ENCODE results near the gene PATZ1.
A peak's percentile ranks its signal among the peaks of the same experiment; 100 is the strongest.
"Not testable (repeated sequence)": the region's sequence is repeated elsewhere in the genome, so short reads cannot be mapped to it uniquely, and the experiment has no call there.

The PATZ1 gene

DNA sequence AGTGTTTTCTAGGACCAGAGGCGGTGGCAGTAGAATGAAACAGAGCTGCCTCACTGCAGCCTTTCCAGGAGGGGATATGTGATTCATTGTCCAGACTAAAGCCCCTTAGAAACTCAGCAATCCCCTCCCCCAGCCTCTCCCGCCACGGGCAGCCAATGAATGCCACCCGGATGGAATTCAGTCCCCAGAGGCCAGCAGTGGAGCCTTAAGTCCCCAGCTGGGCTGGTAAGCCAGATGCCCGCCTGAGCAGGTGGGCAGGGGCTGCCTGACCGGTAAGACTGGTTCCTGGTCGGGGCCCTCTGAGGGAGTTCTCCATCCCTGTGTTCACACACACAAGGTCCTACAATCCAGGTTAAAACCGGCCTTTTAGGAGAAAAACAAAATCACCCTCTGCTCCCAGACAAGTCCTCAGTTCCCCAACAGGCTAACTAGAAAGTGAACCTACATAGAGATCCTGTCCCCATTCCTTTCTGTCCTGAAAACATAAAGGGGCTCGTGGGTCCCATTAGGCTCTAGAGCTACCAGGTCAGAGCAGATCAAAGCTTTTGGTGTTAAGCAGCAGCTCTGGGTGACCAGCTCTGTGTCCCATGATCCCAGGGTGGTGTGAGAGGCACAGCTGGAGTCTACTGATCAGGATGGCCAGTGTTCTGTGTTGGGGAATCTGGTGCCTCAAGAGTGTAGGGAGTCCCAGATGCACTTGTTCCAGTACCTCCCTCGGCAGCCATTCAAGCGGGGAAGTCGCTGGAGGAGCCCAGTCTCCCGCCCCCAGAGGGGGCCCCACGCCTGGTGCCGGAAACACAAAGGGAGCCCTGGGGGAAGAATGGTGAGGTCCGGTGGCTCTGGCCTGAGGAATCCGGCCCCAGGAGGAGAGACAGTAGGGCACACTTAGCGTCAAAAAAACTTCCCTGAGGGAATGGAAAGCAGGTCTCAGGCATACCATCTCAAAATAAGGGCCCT lies 2.6 kb downstream of the PATZ1 start:
- DNase-seq (ENCODE audit: low read depth in 3 of 3), result no peak

DNA sequence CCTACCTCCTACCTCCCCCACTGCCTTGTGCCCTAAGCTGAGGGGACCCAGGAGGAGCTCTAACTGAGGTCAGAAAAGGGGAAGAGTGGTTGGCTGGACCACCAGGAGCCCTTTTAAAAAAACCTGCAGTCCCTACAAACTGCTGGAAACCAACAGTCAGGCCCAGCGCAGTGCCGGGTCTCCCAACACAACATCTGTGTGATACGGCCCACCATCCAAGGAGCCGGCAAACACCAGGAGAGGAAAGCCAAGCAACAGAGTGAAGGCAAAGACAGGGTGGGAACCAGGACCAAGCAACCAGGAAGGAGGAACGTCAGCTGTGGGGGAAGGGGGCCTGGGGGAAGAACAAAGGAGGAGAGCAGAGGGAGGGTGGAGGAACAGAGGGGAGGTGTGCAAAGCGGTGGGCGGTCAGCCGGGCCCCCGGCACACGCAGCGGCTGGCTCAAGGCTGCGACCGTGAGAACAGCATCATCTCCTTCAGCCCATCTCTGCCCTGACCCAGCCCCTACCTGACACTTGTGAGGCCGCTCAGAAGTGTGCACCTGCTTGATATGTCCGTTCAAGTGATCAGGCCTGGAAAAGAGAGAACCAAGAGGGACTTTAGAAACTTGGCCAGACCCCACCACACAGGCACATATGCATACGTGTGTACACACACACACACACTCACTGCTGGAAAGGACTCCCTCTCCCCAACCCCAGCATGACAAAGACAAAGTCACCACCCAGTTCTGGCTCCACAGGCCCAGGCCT lies 3.6 kb downstream of the PATZ1 start:
- no peak for DNase-seq (ENCODE audit: low read depth in 3 of 3)

DNA sequence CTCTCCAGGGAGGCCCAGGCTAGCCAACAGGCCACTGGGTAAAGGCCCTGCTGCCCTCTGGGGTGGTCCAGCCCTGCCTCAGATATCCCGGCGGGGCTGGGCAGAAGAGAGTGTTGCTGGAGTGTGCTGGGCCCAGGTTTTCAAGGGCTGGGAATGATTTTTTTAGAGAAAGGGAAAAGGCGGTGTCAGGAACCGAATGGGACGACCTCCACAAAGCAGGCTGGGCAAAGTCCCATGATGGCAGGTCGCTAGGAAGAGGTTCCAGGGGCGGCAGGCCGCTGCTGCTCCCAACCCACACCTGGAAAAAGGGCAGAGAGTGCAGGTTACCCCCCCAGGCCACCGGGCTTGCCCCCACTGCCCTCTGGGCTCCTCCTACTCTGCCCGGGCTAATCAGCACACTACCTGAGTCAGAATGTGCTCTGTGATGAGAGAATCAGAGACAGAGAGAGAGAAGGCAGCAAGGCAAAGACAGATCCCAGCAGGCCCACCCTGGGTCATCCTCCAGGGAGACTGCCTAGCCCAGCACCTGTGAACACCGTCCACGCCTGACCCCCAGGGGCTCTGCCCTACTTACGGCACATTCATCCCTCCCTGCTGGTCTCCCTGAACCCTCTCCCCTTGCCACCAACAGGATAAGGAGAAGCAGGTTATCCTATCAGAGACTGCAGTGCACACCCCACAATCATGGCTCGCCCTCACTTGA lies 4.6 kb downstream of the PATZ1 start:
- DNase-seq (ENCODE audit: low read depth in 3 of 3), result no peak

DNA sequence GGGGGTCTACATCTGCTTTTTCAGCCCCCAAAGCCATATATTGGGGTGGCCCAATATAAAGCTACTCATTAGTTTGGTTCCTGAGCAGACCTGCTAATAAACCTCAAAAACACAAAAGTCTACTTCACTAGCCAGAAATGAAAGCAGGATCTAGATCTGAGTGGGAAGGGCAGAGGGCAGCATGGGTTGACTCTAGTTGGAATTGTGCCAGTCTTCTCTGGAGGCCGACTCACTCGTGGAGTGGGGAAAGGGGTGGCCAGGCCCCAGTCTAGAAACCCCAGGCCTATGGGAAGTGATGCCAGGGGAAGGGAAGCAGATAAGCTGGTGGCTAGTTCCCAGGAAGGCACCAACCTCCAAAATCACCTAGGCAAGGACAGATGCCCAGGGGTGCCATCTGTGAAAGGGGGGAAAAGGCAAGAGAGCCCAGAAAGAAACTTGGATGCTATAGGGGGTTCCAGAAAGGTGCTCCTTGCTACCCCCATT lies 5.3 kb downstream of the PATZ1 start:
- no peak for DNase-seq (ENCODE audit: low read depth in 3 of 3)

DNA sequence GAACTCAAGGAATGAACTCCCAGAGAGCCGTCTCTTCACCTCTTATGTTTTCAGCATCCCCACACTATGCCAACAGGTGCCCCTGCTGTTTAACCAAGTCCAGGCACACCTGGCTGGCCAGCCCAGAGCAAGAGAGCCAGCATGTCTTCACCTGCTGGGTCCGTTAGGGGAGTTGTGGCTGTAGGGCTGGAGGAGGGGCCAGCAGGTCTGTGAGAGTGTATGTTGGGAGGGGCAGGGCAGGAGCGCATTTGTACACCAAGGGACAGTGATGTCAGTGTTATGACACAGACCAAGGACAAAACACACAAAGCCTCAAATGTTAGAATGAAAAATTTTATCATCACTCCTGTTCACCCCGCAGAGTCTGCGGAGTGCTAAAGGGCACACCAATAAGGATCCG lies 5.8 kb downstream of the PATZ1 start:
- DNase-seq (ENCODE audit: low read depth in 3 of 3), result no peak

DNA sequence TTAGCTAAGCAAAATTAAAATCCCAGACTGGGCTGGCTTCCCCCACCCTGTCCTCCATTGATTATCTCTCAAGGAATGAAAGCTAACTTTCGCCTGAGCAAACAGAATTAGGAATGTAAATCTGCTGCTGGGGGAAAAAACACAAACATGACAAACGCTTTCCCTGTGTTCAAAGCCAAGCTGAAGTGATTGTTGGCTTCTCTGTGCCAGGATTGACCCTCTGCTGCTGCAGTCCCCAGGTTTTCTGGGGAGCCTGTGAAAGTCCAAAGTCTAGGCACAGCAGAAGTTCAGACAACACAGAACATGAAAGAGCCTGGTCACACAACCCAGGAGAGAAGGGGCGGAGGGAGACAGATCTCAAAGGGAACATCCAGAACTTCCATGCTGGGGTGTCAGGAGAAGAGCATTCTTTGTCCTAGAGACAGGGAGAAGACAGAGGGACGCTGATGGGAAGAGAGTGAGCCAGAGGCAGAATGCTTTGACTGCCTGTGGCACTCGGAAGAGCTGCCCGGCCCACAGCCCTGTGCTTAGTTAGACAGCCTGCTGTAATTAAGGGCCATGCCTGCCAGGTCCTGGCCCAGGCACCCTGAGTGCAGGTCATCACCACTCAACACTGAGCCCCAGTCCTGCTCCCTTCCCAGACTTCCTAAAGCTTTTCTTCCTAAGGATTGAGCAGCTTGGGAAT lies 6.9 kb downstream of the PATZ1 start:
- no peak for DNase-seq (ENCODE audit: low read depth in 3 of 3)

DNA sequence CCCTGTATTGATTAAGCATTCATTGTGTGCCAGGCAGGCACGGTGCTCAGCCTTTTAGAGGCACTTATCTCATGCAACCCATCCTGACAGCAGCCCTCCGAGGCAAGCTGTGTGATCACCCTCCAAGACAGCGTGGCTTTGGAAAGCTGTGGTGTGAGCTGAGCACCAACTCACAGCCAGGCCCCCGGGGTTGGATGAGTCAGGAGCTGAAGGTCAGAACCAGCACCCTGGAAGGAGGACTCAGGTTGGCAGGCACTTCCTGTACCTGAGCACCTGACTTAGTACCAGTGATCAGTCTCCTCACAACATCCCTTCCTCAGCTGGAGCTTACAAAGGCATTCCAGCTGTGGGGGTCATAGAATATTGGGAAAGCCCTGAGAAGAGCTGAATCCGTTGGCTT lies 9.0 kb downstream of the PATZ1 start:
- DNase-seq (ENCODE audit: low read depth in 3 of 3), result peak in 1 of 3 donors; percentile 21

DNA sequence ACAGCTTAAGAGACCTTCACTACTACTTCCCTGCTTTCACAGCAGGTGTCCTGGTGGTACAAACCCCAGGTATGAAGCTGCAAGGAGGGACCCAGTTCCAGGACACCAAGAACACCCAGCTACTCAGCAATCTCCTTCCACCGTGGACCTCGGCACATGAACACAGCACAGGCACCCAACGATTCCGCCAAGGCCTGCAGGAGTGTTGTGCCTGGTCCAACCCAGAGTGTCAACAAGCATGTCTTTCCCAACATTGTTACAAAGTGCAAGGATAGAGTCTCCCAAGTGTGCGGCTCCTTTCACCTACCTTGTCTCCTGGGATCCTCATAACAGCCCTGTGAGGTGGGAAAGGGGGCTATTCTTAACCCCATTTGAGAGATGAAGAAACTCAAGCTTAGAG lies 11.8 kb downstream of the PATZ1 start:
- no peak for DNase-seq (ENCODE audit: low read depth in 3 of 3)

DNA sequence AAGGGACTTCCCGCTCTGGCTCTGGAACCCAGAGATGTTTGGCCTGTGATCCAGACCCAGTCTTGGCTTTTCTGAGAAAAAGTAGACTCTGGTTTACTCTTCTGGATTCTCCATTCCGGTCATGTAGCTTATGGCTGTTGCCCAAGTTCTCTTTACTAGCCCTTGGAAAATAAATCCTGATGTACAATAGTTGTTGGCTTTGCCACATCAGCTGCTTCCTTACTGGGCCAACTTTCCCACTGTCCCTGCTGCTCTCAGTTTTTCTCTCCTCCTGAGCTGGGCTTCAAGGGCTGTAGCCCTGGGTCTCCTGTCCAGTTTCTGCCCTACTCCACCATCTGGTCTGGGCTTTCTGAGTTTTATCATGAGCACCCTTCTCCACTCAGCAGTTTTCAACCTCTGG lies 12.5 kb downstream of the PATZ1 start:
- DNase-seq (ENCODE audit: low read depth in 3 of 3), result no peak

DNA sequence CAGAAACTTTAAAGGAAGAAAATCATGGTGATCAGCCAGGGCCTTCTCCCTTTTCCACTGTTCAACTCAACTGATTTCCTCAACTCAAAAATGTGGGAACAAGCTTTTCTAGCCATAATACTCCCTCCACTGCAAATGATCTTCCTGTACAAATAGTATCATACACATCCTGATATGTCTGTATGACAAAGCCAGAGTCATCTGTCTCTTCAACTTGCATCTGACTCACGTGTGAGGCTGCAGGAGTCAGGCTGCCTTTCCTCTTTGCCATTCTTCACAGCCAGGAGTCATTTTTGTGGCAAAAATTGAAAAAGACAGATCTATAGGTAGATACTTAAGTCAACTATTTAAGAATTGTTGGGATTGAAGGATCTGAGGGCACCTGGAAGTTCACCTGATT lies 13.3 kb downstream of the PATZ1 start:
- no peak for DNase-seq (ENCODE audit: low read depth in 3 of 3)

DNA sequence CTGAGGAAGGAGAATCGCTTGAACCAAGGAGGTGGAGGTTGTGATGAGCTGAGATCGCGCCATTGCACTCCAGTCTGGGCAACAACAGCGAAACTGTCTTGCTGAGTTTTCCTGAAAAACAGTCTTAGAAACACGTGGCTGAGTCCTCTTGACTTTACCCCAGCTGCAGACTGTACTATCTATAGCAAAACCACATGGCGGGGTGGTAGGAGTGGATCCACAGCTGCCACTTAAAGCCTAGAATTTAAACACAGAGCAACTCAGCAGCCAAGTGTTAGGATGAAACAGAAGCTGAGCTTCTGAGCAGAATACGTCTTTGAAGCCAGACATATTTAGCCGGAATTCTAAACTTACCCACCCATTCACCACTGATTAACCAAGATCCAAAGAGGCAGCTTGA lies 14.1 kb downstream of the PATZ1 start:
- no peak for DNase-seq (ENCODE audit: low read depth in 3 of 3)

DNA sequence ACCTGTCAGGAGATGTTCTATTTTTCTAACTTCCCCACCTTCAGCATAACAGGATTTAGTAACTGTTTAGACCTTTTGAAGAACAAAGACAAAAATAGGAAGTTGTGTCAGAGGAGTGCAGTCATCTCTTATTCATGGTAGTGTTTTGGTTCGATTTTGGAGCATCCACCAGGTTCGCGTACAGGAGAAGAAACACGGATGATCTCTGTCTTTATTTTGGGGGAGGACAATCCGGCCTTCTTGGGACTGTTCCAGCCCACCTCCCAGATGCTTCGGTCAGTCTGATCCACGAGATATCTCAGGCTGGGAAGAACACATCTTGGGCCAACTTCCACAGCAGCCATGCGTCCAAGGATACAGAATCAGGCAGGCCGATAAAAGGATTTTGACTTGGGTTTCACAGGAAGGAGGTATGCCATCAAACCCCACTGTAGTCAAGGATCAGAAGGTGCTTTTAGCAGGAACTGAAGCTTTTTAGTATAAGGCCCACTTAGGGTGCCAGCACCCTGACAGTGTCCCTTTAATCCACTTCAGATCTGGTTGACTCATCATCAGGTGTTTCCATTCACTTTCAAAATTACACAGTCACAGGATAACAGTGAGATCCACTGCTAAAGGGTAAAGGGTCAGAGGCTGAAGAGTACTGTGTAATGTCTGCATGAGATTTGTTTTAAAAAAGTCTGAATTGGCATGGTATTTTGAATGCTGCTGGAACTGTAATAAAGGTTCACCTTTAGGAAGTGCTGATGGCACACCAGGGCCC lies 16.5 kb downstream of the PATZ1 start:
- no peak for DNase-seq (ENCODE audit: low read depth in 3 of 3)

DNA sequence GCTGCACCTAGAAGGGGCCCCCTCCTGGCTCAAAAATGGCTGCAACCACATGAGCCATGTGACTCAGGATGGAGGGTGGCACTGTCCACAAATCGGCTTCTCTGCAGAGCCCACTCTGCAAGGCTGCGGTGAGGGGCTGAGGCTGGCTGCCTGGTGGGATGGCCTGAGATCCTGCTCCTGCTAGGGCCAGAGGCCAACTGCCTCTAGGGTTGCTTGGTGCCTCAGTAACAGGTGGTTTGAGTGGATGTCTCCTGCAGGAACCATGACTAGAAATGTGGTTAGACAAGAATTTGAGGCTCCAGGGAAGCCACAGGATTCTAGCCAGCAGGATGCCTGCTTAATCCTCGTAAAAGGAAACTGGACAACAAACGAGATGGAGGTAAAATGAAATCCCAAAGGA lies 17.1 kb downstream of the PATZ1 start:
- DNase-seq (ENCODE audit: low read depth in 3 of 3), result no peak

DNA sequence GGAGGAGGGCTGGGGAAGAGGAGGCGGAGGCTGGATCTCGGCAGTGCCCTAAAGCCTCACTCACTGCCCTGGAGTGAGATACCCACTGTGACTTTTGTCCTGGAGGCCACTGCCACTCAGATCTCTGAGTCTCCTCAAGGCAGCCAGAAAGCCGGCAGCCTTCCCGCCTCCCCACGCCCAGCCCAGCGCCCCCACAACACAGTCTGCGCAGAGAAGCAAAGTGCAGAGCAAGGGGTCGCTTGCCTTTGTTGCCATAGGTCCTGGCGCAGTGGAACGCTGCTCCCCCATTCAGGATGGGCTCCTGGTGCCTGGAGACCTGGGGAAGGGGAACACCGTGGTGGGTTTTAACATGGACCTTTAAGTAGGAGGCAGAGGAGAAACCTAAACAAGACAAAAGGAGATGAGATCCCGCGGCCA lies 17.6 kb downstream of the PATZ1 start:
- DNase-seq (ENCODE audit: low read depth in 3 of 3), result no peak

DNA sequence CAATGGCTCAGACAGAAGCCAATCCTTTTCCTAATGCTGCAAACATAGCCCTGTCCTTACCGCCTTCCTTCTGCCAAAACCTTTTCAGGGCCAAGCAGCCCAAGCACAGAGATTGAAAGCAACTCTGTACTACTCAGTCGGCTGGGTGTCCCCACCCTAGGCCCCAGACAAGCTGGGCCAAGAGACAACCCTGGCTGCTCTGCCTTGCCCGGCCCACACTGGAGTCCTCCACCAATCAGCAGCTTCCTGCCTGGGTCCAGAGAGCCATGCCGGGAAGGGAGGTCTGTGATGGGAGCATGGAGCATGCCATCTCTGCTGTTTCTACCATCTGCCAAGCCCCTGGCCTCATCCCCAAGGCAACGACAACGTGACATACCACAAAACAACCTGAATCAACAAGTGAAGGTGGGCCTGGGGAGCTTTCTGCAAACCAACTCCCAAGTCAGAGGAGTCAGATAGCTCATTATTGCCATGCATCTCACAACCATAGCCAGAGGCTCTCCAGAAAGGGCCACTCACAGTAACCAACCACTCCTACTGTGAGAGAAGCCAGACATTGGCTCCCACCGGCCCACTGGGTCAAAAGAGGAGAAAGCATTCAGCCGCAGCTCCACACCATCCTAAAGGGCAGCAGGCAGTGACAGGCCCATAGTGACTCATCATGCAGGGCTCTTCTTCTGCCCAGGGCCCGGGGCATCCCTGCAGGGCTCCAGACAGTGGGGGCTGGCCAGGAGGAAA lies 18.2 kb downstream of the PATZ1 start:
- DNase-seq (ENCODE audit: low read depth in 3 of 3), result no peak

DNA sequence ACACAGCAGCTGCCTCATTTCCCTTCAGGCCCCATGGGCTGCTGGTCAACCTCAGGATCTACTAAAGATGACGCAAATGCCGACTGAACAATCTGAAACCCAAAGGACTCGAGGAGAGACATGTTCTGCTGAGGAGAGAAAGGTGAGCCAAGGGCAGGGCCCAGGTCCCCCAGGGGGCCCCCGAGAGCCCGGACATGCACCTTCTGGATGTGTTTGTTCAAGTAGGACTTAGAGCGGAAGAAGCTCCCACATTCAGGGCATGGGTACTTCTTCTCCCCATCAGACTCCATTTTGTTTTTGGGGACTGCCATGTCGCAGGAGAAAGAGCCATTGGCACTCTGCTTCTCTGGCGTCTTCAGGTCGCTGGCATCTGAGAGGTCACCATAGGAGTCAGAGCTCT lies 19.3 kb downstream of the PATZ1 start:
- DNase-seq (ENCODE audit: low read depth in 3 of 3), result no peak

DNA sequence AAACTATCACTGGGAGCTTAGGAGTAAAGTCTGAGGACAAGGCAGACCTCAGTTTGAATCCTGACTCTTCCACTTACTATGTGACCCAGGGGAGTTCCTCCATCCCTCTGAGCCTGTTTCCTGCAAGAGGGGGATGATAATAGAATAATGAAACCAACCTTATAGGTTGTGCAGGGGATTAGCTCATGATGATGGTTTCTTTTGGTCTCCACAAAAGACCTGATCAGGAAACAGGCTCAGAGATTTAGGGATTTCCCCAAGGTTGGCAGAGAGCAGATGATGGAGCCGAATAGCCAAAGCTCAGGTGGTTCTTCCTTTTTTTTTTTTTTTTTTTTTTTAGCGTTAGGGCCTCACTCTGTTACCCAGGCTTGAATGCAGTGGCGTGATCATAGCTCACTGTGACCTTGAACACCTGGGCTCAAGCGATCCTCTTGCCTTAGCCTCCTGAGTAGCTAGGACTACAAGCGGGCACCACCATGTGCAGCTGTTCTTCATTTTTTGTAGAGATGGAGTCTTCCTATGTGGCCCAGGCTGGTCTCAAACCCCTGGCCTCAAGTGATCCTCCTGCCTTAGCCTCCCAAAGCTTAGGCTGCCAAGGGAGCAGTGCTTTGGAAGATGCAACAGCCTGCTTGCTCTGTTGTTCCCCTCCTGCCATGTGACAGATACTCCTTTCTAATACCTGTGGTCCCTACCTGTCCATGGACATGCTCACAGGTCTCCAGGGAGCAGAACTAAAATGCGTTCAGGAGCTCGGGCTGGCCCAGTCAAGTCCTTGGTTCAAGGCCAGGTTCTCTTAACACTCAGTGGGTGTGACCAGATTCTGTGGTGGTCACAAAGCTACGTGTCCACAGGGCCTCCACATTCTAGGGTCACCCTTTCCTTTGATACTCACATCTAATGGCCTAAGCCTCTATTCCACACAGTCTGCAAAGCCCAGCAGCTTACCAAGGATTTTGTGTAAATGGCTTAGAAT lies 22.3 kb downstream of the PATZ1 start:
- no peak for DNase-seq (ENCODE audit: low read depth in 3 of 3)

DNA sequence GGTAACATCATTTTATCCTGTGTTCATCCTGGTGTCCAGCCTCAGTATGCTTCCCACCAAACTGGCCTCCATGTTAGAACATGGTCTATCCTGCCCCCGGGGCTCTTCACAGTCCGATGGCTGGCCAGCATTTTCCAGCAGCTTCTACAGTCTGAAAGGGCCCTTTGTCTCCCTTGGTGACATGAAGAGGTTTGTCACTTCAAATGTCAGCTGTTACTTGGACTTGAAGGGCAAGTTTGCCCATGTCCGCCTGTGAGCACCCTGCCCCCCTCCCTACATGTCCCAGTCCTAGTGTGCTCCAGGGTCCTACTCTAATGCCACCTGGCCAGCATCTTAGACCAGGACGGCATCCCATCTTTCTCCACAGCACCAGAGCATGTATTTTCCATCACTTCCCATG lies 24.7 kb downstream of the PATZ1 start:
- DNase-seq (ENCODE audit: low read depth in 3 of 3), result no peak

DNA sequence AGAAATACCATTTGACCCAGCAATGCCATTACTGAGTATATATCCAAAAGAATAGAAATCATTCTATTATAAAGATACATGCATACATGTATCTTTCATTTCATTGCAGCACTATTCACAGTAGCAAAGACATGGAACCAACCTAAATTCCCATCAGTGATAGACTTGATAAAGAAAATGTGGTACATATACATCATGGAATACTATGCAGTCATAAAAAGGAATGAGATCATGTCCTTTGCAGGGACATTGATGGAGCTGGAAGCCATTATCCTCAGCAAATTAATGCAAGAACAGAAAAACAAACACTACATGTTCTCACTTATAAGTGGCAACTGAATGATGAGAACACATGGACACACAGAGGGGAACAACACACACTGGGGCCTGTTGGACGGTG lies 31.9 kb downstream of the PATZ1 start:
- DNase-seq (ENCODE audit: low read depth in 3 of 3), result not testable (repeated sequence)

All from stimulated activated CD4-positive, alpha-beta T cell treated with anti-CD3 and anti-CD28 coated beads, TNF-alpha, amount 100 ng/mL, for 48 hours (primary cell).